GM18508 (cell line): Measurements from ENCODE around the gene B3GAT2.

Experiments
- ATAC-seq: cut with Tn5 transposase; IDR thresholded peaks from one replicate; pipeline ENCODE4 v1.9.1; 2021; ENCODE audit warnings: moderate number of reproducible peaks; ENCODE audit not compliant: insufficient read depth, unreplicated experiment

Gene B3GAT2

GRCh38 chr6:70847106-70848084, 109.5 kb downstream of the B3GAT2 start:
- no peak for ATAC-seq

- no peak for ATAC-seq
Measured at GRCh38 chr6:70846207-70846835, 110.5 kb downstream of the B3GAT2 start.

GRCh38 chr6:70844301-70844700, 112.6 kb downstream of the B3GAT2 start:
- ATAC-seq, result no peak

- ATAC-seq, result no peak
Measured at GRCh38 chr6:70843328-70843918, 113.4 kb downstream of the B3GAT2 start.

GRCh38 chr6:70842541-70842940, 114.3 kb downstream of the B3GAT2 start:
- no peak for ATAC-seq

GRCh38 chr6:70841112-70841511, 115.7 kb downstream of the B3GAT2 start:
- ATAC-seq, result no peak

- no peak for ATAC-seq
Measured at GRCh38 chr6:70839286-70840266, 117.3 kb downstream of the B3GAT2 start.

- ATAC-seq, result no peak
Measured at GRCh38 chr6:70838907-70839285, 118.0 kb downstream of the B3GAT2 start.

- no peak for ATAC-seq
Measured at GRCh38 chr6:70834520-70834919, 122.3 kb downstream of the B3GAT2 start.

GRCh38 chr6:70831427-70831826, 125.4 kb downstream of the B3GAT2 start:
- no peak for ATAC-seq

- no peak for ATAC-seq
Measured at GRCh38 chr6:70823651-70824050, 133.2 kb downstream of the B3GAT2 start.

GRCh38 chr6:70821751-70822150, 135.1 kb downstream of the B3GAT2 start:
- no peak for ATAC-seq

- ATAC-seq, result no peak
Measured at GRCh38 chr6:70820778-70821177, 136.1 kb downstream of the B3GAT2 start.

GRCh38 chr6:70819646-70820045, 137.2 kb downstream of the B3GAT2 start:
- no peak for ATAC-seq

- no peak for ATAC-seq
Measured at GRCh38 chr6:70813885-70814284, 143.0 kb downstream of the B3GAT2 start.

- no peak for ATAC-seq
Measured at GRCh38 chr6:70811788-70812187, 145.1 kb downstream of the B3GAT2 start.
